ENCODE measurements around the gene ITFG1. TPM values are rescaled to one million over a fixed set of nuclear protein-coding genes. Genes with fewer than 3 reads are reported as not detected.

The ITFG1 gene
- total and polyA plus RNA-seq, 2 of the 13 experiments (the other 11 are each of a cell fraction or from before 2014, with no cell fraction given): 74.5 to 150 TPM

DNA sequence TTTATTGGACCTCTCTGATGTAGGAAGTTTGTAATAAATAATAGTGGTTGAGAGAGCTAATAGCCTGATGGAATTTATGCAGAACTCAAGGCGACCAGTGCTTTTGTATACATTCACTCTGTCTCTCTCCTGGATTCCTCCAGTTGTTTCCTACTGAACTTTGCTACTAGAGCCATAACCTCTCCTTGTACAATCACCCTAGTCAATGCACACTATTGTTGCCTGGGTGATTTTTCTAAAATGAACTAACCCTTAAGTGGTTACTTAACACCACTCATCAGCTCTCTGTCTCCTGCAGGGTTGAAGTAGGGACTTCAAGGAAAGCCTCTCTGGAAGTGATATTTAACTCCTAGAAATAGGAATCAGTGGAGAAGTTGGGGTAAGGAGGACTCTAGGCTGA, 9.9 kb upstream of the ITFG1 start (continued):
- TF ChIP-seq, protein P1, sequence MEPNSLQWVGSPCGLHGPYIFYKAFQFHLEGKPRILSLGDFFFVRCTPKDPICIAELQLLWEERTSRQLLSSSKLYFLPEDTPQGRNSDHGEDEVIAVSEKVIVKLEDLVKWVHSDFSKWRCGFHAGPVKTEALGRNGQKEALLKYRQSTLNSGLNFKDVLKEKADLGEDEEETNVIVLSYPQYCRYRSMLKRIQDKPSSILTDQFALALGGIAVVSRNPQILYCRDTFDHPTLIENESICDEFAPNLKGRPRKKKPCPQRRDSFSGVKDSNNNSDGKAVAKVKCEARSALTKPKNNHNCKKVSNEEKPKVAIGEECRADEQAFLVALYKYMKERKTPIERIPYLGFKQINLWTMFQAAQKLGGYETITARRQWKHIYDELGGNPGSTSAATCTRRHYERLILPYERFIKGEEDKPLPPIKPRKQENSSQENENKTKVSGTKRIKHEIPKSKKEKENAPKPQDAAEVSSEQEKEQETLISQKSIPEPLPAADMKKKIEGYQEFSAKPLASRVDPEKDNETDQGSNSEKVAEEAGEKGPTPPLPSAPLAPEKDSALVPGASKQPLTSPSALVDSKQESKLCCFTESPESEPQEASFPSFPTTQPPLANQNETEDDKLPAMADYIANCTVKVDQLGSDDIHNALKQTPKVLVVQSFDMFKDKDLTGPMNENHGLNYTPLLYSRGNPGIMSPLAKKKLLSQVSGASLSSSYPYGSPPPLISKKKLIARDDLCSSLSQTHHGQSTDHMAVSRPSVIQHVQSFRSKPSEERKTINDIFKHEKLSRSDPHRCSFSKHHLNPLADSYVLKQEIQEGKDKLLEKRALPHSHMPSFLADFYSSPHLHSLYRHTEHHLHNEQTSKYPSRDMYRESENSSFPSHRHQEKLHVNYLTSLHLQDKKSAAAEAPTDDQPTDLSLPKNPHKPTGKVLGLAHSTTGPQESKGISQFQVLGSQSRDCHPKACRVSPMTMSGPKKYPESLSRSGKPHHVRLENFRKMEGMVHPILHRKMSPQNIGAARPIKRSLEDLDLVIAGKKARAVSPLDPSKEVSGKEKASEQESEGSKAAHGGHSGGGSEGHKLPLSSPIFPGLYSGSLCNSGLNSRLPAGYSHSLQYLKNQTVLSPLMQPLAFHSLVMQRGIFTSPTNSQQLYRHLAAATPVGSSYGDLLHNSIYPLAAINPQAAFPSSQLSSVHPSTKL (CRISPR knock-in tag; IDR thresholded peaks at IDR 0.05): peak; percentile 78
- TF ChIP-seq ZNF644 (CRISPR knock-in tag; IDR thresholded peaks at IDR 0.05; ENCODE audit: low read depth) (0 out of 2 replicates have a peak, but pooled peaks have one; percentile 36), ISL2 (CRISPR knock-in tag; IDR thresholded peaks at IDR 0.05) (0 out of 2 replicates have a peak, but pooled peaks have one; percentile 24), PPARG (CRISPR knock-in tag; conservative IDR thresholded peaks at IDR 0.05) (peak; percentile 57; the same call in 1 of the 2 replicates), ZNF264 (CRISPR knock-in tag; IDR thresholded peaks at IDR 0.05) (0 out of 2 replicates have a peak, but pooled peaks have one; percentile 33), ETV5 (CRISPR knock-in tag; IDR thresholded peaks at IDR 0.05; ENCODE audit: borderline replicate concordance) (peak; percentile 27; the same call in 1 of the 2 replicates), ZSCAN22 (CRISPR knock-in tag; IDR thresholded peaks at IDR 0.05) (no peak), ZNF331 (CRISPR knock-in tag; IDR thresholded peaks at IDR 0.05) (peak; percentile 52; the same call in 1 of the 2 replicates), FOXJ3 (CRISPR knock-in tag; IDR thresholded peaks at IDR 0.05; ENCODE audit: borderline replicate concordance) (peak; percentile 18; the same call in 1 of the 2 replicates), BCL6 (CRISPR knock-in tag; IDR thresholded peaks at IDR 0.05) (0 out of 2 replicates have a peak, but pooled peaks have one; percentile 43), SOX5 (CRISPR knock-in tag; IDR thresholded peaks at IDR 0.05; ENCODE audit: borderline replicate concordance) (peak; percentile 78), MIXL1 (CRISPR knock-in tag; IDR thresholded peaks at IDR 0.05) (0 out of 2 replicates have a peak, but pooled peaks have one; percentile 48), CEBPG (CRISPR knock-in tag; IDR thresholded peaks at IDR 0.05) (peak; percentile 69), ZZZ3 (CRISPR knock-in tag; IDR thresholded peaks at IDR 0.05; ENCODE audit: borderline replicate concordance) (no peak), RARA (CRISPR knock-in tag; IDR thresholded peaks at IDR 0.05) (peak; percentile 42; the same call in 1 of the 2 replicates), EP300 (IDR thresholded peaks at IDR 0.05; ENCODE audit: low read depth in 2 of 2, low read length in 2 of 2) (peak in 1 of 2 experiments; percentile 37; a peak in 1 of 4 replicates), EP300 (CRISPR knock-in tag; IDR thresholded peaks at IDR 0.05; ENCODE audit: borderline replicate concordance) (no peak)
- TF ChIP-seq, protein P2, sequence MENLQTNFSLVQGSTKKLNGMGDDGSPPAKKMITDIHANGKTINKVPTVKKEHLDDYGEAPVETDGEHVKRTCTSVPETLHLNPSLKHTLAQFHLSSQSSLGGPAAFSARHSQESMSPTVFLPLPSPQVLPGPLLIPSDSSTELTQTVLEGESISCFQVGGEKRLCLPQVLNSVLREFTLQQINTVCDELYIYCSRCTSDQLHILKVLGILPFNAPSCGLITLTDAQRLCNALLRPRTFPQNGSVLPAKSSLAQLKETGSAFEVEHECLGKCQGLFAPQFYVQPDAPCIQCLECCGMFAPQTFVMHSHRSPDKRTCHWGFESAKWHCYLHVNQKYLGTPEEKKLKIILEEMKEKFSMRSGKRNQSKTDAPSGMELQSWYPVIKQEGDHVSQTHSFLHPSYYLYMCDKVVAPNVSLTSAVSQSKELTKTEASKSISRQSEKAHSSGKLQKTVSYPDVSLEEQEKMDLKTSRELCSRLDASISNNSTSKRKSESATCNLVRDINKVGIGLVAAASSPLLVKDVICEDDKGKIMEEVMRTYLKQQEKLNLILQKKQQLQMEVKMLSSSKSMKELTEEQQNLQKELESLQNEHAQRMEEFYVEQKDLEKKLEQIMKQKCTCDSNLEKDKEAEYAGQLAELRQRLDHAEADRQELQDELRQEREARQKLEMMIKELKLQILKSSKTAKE (CRISPR knock-in tag; IDR thresholded peaks at IDR 0.05; ENCODE audit: borderline replicate concordance): no peak

All from HepG2 (cell line).